ELF-1 (cell line): ENCODE data around the gene SECISBP2L.
"Not testable (repeated sequence)": the region's sequence is repeated elsewhere in the genome, so short reads cannot be mapped to it uniquely, and the experiment has no call there.

Source experiments
- DNase-seq: peaks from one replicate; pipeline ENCODE4 v3.0.0-alpha.2; 2016; ENCODE audit warnings: low read depth, low spot score

Gene SECISBP2L

DNA sequence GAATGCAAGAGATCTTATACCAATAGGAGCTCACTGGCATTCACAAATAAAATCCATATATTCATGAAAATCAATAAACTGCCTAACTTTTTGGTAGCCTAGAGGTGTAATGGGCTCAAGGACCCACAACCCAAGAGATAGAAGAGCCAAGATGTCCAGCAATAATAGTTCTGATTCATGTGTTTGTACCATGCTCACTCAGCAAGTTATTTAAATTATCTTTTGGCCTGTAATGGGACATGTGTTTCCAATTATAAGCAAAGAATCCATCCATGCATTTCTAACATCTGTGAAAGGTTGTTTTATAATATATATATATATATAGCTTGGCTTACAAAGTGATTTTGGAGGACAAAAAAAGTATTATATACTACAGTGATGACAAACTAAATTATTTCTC lies 52.9 kb downstream of the SECISBP2L start:
- DNase-seq: no peak

- DNase-seq: no peak
Measured at GRCh38 chr15:48992545-48992944, 53.7 kb downstream of the SECISBP2L start.

DNA sequence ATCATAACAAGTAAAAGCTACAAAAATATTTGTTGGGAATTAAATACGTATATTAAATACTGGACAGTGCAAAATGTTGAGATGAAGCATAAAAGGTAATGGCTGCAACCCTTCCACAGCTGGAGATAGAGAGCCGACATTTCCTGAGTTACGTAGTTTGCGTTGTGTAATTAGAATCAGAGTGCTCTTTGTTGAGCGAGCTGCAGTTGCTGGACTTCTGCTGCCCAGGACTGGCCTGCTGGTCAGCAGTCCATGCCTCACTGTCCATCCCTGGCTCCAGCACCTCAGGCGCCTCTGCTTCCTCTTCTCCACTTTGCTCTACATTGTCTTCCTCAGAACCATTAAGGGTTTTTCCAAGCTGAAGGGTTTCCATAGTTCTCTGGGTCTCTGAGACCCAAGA lies 54.1 kb downstream of the SECISBP2L start:
- DNase-seq: no peak

DNA sequence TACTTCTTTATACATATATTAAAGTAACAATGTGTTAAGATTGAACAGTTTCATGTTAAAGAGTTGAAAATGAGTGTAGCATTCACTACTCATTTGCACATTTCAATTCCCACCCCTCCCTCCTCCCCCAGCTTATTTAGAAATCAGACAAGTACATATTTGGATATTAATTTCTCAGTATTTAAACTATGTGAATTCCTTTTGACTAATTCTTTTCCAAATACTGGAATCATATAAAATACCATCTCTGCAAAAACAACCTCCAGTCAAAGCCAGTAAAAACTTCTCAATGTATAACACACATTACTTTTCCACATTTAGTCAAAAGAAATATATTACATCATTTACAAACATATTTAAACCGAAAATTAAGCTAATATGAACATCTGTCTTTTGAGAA lies 57.1 kb downstream of the SECISBP2L start:
- no peak for DNase-seq

DNA sequence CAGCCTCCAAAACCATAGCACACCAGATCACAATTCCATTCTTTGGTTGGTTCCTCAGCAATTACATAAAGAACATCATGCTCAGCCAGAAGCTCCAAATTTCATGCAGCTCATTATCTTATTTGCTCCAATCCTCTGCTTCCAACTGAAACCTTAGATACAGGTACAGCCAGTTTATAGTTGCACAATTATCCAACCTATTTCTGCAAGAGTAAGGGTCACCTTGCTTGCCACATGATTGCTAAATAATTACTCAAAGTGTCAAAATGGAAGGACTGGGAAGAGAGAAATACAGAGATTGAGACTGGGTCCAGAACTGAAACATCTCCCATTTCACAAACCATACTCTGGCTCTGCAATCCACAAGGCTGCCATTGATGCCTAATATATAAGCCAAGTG lies 59.1 kb downstream of the SECISBP2L start:
- DNase-seq: no peak

GRCh38 chr15:48986240-48986639 lies 60.0 kb downstream of the SECISBP2L start:
- no peak for DNase-seq

- no peak for DNase-seq
Measured at GRCh38 chr15:48985516-48985915, 60.7 kb downstream of the SECISBP2L start.

GRCh38 chr15:48984811-48985352 lies 61.4 kb downstream of the SECISBP2L start:
- no peak for DNase-seq

DNA sequence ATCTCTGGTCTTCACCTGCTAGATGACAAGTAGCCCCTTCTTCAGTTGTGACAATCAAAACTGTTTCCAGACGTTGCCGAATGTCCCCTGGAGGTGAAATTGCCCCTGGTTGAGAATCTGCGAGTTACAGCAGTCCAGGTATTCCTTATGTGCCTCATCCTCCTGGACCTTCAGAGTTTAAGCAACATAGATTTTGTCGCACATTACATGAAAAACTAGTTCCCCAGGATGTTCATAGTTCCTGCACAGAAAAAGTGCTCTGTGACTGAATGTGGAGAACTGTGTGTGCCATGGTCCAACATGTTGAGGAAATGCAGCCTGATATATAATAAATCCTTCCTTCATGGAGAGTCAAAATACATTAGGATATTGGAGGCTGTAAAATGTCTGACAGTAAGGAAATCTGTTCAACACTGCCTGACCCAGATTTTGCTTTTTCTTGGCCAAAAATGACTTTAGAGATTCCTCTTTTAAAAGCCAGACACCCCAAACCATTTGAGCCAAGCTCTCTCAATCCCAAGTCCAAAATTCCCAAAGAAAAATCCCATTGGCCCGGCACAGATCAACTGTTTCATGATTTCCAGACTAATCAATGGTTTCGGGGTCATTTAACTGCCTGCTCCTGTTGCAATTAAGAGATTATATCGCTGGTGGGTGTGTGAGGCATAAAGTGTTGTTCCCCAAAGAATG lies 62.1 kb downstream of the SECISBP2L start:
- no peak for DNase-seq

DNA sequence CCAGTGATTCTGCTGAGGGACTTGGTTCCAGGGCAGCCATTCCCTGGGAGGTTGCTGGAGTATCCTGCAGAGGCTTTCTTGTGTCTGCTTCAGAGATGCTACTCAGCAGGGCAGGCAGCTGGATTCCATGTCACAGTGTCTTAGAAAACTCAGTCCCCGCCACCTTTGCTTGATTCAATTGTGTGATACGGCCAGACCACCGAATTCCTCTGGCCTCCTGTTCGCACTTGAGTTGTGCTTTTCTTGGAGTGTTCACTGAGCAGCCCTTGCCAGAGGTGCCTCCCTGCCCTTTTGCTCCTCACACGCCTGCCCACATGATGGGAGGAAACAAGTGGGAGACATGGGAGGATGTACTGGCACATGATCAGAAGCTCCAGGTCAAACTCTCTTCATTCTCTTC lies 62.9 kb downstream of the SECISBP2L start:
- no peak for DNase-seq

DNA sequence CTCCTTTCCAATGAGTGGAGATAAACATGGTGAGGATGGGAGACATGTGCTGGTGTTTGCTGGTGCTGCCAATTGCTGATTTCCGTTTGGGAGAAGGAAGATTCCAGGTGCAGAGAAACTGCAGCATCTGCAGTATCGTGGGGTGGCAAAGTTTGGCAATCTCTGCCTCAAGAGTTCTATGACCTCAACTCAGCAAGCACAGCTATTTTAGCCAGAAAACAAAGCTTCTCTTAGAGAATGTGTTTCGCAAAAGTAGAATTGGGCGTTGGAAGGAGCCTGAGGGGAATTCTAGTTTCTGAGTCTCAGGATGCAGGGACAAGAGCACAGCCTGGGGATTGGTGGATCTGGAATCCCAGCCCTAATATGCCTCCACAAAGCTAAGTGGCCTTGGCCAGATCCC lies 64.3 kb downstream of the SECISBP2L start:
- peak; percentile 26 for DNase-seq

GRCh38 chr15:48978638-48979037 lies 67.6 kb downstream of the SECISBP2L start:
- no peak for DNase-seq

GRCh38 chr15:48976444-48977088 lies 69.7 kb downstream of the SECISBP2L start:
- DNase-seq: no peak

DNA sequence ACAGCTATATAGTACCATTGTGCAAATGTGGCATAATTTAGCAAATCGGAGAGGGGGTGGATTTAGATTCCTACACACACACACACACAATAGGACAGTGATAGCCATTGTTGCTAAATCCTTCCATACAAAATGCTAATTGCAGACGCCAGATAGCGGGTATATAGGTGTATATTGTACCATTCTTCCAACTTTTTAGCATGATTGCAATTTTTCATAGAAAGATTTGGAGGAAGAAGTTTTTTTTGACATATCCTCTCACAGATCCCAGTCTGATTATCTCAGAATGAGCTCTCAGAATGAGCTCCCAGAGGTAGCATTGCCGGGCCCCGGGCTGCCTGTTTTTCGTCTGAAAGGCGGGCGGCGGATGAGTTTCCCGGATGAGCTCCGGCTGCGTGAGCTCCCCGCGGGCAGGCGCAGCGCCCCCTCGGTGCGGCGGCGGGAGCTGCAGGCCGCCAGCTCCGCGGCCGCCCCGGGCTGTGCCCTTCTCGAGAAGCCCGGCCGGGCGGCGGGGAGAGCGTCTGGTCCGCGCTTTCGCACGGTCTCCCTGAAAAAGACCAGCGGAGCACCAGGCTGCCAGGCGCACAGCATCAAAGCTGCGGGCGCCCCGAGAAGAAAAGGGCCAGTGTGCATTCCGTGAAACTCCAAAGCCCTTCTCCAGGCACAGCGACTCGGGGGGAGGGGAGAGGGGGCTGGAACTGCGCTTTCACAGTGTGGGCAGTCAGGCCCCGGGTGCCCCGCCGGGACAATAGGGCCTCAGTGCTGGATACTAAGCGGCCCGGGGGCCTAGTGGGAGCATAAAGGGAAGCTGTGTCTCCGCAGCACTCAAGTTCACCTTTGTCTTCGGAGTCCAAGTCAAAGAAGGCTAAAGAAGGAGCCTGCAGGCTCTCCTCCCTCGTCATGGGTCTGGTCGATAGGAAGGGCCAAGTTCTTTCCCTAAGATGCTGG lies 70.5 kb downstream of the SECISBP2L start:
- DNase-seq: peak; percentile 94

GRCh38 chr15:48974882-48975281 lies 71.4 kb downstream of the SECISBP2L start:
- DNase-seq: peak; percentile 70

- DNase-seq: no peak
Measured at GRCh38 chr15:48972750-48973503, 73.3 kb downstream of the SECISBP2L start.

GRCh38 chr15:48970926-48971325 lies 75.3 kb downstream of the SECISBP2L start:
- DNase-seq: not testable (repeated sequence)

DNA sequence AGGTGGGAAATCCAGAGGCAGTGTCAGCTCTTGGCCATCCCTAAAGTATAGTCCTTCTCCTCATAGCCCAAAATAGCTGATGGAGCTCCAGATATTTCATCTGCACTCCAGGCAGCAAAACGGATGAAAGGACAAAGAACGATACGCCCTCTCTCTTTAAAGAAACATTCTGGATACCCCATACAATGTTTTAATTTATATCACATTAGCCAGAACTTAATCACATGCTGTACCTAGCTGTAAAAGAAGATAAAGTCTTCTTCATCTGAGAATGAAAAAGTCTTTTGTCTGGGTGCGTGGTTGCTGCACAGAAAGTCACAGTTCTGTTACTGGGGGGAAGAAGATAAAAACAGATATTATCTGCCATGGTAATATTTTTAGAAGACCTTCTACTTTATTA lies 78.2 kb downstream of the SECISBP2L start:
- no peak for DNase-seq

GRCh38 chr15:48967336-48967735 lies 78.9 kb downstream of the SECISBP2L start:
- DNase-seq: no peak

DNA sequence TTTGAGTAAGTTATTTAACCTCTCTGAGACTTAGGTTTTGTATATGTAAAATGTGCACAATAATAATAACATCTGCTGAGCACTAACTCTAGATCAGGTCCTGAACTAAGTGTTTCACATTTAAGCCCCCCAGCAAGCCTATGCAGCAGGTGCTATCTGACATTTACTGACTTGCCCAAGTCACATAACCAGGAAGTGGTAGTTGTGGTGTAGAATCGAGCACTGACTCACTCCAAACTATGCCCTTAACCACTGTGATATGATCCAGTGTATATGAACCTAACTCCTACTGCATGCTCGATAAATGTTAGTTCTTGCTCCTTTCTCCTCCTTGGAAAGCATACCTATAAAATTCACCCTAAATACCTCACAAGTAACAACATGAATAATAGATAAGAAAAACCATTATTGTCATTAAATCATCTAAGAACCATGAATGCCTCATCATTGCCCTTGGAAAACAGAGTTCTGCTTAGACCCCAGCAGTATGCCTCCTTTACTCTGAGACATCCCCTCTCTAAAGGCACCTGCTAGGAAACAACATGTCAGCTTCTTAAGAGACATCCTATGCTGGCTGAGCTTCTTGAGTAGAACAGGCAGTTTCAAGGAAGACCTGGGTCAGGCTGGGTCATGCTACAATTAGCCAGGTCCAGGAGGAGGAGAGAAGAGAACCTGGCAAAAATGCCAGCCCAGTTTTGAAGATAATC lies 79.5 kb downstream of the SECISBP2L start:
- DNase-seq: no peak

DNA sequence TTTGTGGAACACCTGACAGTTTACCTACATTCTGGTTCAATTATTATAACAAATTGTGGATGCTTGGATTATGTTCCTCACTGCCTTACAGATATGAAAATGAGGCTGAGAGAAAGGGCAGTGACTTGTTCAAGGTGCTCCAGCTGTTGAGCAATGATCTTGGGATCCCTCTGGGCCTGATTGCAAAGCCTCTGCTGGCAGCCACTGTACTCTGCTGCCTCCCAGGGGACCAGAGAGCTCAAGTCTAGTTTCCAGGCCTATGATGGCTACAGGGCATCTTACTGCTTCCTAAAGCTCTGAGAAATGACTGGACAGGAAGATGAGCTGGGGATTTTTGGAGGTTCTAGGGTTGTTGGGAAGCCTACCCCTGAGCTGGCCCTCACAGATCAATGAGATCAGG lies 80.3 kb downstream of the SECISBP2L start:
- DNase-seq: no peak
